Left colon (tissue), 2 donors: Measurements from ENCODE around the gene DRD2. TPM values are rescaled to one million over a fixed set of nuclear protein-coding genes. Genes with fewer than 3 reads are reported as not detected.

Experiments used
- ATAC-seq: fragments of 200-7000 bp; cut with Tn5 transposase; one replicate; pipeline ENCODE4 v1.9.1; 2020; ENCODE audit warnings: mild to moderate bottlenecking, moderate library complexity
- DNase-seq, 2 donors: peaks; one replicate each; pipeline ENCODE4 v3.0.0-alpha.2; 2020
- intact Hi-C, 2 donors: fragments of 100-400 bp; cut with DNase I in 1 of 2; cut with micrococcal nuclease in 1 of 2; formaldehyde crosslinking; loops; one replicate each; pipeline versions ENCODE4 v1.11.2 to v1.14.0; 2022; cut with DNase I, micrococcal nuclease
- total RNA-seq, 2 donors: library from RNA; stranded (reverse); fragmentation: NEBNext Ultra II Directional; extraction: Animal tissue kit (Norgen Biotek cat#: 25700); gene quantifications; one replicate each; pipeline ENCODE4 v1.2.1, GENCODE V29; 2021
- donor health status: DM: no; HTN: no; CAD: no.
- donor health status: DM: yes; HTN: yes; CAD: no.

The DRD2 gene
- total RNA-seq, 2 donors from 2014 or later = 0.31 to 0.36 TPM

DNA sequence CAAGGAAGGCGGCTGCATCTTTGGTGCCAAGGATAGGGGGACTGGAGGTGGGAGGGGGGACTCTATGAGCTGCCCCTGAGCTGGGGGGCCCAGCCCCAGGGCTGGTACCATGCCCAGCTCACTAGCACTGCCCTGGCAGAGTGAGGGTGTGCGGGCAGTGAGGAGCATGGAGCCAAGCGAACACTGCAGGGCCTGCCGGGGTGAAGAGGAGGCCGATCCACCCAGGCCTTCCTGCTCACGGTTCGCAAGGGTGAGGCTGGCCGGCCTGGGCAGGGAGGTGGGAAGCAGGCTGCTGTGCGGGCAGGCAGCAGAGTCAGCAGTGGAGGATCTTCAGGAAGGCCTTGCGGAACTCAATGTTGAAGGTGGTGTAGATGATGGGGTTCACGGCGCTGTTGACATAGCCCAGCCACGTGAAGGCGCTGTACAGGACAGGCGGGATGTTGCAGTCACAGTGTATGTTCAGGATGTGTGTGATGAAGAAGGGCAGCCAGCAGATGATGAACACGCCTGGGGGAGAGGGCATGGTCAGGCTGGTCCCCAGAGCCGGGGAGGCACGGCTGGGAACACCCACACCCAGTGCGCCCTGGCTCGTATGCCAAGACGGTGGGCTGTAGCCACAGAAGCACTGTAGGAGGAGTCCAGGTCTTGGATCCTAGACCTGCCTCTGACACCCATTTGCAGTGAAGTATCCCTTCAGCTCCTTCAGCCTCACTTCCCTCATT lies 64.6 kb downstream of the DRD2 start:
- DNase-seq (no peak), ATAC-seq (no peak)
- intact Hi-C loops = no loop called here

DNA sequence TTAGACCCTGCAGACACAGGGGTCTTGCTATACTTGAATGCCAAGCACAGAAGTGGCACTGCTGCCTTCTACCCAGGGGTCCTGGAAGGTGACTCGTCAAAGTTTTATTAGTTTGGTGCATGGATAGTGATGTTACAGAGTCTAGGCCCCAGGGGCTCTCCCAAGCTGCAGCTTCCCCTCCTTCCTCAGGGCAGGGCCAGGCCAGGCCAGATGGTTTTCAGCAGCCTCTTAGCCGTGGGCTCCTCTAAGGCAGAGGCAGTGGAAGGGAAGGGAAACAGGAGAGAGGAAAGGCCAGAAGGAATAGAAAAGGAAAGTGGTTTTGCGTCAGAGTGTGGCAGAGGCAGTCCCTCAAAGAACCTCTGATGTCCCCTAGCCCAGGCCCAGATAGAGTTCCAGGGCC lies 65.7 kb downstream of the DRD2 start:
- intact Hi-C loops = no loop called here
- ATAC-seq (no peak), DNase-seq (no peak)

DNA sequence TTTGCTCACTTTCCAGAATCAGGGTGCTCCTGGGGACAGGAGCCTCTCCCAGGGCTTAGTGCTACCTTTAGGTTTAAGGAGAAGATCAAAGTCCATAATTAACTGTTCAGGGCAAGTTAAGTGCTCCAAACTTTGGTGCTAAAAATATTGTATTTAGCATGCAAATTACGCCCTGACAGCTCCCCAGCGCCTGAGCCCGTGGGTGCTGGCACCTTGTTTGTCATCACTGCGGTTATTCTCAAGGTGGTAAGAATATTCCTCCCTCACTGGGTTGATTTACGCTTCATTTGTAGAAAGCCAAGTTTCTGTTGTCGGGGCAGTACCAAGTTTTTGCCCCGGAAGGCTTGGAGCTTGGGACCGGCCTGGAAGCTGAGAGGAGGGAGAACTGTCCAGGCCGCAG lies 66.3 kb downstream of the DRD2 start:
- intact Hi-C loops = no loop called here
- no peak for DNase-seq
- no peak for ATAC-seq

DNA sequence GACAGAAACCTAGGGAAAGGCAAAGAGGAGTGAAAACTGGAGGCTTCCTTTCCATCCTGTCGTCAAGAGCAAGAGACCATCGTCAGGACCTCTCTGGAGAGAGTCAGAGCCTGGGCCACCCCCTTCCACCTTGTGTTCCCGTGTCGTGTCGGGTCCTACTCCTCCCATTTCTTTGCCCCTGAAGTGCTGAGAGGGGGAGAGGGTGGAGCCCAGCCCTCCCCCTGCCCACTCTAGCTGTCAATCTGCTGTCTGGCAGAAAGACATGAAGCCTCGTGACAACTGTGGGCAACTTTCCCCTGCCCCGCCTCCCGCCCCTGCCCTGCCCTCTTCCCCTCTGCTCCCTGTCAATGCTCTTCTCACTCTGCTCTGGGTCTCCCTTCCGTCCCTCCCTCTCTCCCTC lies 67.0 kb downstream of the DRD2 start:
- ATAC-seq (no peak), DNase-seq (no peak)
- intact Hi-C loops = no loop called here

DNA sequence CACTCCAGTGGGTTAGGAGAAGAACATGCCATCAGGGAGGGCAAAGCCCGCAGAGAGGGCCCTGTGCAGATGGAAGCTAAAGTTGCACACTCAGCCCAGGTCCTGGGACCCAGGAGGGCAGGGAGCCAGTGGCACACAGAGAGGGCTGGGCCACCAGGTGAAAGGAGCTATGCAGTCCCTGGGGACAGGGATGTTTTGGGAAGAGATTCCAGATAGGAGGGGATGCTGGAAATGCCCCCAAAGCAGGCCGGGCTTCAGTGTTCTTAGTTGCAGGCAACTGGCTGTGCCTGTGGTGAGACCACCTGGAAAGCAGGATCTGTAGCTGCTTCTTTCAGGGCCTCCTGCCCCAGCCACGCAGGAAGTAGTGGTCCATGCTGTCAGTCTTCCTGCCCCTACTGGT lies 68.0 kb downstream of the DRD2 start:
- DNase-seq (no peak), ATAC-seq (no peak)
- intact Hi-C loops = no loop called here

DNA sequence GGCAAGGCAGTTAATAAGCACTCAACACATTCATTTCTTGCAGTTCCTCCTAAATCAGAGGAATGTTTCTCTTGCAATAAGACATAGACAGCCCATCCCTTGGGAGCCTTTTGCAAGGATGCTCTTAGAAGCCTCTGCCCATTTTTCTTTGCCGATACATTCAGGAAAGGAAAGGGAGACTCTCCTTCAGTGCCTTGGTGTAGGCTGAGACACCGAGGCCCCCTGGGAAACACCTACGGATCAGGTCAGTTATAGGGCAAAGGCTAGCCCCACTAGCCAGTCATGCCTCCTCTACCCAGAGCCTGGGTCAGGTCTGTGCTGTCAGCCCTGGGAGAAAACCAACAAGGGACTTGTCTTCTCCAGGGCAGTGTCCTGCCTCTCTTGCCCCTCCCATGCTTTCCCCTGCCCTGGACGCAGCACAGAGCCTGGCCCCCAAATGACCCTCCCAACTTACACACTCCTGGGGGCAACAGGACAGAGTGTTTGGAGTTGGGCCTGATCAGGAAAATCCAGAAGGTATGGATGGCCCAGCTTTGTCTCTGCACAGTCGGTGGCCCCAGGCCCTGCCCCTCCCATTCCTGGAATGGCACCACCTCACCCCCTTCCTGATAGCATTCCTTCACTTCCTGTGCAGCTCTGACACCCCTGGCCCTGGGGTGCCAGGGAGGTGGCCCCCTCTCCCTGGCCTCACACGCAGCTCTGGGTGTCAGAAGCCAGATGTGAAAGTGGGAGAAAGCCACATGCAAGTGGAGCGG lies 69.3 kb downstream of the DRD2 start:
- DNase-seq = no peak
- intact Hi-C loops = no loop called here
- no peak for ATAC-seq

DNA sequence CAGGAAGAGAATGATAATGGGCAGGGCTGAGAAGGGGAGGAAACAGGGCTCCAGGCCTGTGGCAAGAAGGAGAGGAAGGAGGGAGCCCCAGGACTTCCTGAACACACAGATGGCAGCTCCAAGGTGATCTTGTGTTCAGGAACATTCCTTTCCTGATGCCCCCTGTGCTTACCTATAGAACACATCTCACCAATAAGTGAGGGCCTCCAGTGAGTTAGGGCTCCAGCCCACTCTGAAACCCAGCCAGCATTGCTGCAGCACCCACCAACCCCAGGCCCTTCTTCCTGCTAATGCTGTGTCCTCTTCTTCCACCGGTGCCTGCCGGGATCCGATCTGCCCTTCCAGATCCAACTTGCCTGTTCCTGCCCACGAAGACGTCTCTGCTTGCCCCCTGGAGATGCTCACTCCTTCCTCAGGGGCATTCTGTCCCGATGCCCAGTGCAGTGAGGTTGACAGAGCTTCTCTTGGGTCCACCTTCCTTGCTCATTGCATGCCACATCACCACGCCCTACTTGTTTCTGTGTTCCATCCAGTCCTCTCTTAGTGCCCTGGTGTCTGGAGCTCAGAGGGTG lies 70.3 kb downstream of the DRD2 start:
- DNase-seq (no peak), ATAC-seq (no peak)
- intact Hi-C loops = no loop called here

DNA sequence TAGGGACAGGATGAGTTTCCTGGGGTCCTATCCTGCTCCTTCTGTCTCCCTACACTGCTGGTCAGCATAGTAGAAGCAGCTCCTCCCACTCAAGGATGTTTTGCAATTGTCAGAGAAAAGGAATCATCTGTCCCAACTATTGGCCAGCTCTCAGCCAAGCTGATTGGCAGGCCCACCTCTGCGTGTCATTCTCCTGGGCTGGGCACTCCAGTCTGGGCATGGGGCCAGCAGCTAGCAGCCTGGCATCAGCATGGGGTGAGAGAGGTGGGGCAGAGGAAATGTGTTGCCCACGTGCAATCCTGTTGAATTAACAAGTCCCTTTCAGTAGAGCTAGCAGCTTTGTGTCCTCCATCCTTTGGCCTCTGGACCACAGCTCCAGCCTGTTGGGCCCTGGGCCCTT lies 73.5 kb downstream of the DRD2 start:
- DNase-seq (peak; percentile 64 to 70), ATAC-seq (peak; percentile 99)
- intact Hi-C loops = no loop called here

DNA sequence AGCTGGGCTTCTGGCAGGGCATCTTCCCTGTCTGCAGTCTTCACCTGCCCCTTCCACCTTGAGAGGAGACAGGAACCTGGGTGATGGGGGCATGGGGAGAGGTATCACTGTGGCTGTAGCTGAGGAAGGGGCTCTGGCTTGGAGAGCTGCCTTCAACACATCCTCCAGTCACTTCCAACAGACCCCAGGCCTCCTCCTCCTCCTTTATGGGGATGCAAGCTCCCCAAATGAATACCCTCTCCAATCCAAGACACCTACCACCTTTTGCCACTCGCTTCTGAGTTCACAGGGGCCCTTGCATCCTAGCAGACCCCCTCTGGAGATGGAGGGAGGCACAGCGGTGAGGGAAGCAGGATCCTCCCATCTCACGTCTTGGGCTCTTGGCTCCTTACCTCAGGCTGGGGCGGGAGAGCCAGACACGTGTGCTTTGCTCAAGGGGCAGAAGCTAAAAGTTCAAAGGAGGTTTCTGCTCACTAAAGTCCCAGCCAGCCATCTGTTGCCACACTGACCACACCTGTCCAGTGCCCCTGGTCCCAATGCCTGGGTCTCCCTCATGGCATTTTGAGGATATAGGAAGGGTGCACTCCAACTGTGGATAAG lies 74.5 kb downstream of the DRD2 start:
- ATAC-seq (no peak), DNase-seq (no peak)
- intact Hi-C loops = no loop called here

DNA sequence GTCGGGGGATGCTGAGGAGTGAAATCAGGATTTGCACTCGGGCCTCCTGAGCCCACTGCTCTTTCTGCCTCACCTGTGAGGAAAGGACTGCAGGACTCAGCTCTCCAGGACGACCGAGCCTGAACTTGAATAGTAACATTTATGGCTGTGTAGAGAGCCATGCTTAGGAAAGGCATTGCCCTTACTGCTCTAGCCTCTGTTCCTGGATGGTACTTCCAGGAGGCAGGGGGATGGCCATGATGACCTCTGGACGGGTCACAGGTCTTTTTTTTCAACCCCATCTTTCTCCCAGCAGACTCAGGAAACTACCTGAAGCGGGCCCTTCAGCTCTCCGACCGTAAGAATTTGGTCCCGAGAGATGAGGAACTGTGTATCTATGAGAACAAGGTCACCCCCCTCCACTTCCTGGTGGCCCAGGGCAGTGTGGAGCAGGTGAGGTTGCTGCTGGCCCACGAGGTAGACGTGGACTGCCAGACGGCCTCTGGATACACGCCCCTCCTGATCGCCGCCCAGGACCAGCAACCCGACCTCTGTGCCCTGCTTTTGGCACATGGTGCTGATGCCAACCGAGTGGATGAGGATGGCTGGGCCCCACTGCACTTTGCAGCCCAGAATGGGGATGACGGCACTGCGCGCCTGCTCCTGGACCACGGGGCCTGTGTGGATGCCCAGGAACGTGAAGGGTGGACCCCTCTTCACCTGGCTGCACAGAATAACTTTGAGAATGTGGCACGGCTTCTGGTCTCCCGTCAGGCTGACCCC lies 76.3 kb downstream of the DRD2 start:
- no peak for DNase-seq
- intact Hi-C loops = no loop called here
- ATAC-seq = no peak

DNA sequence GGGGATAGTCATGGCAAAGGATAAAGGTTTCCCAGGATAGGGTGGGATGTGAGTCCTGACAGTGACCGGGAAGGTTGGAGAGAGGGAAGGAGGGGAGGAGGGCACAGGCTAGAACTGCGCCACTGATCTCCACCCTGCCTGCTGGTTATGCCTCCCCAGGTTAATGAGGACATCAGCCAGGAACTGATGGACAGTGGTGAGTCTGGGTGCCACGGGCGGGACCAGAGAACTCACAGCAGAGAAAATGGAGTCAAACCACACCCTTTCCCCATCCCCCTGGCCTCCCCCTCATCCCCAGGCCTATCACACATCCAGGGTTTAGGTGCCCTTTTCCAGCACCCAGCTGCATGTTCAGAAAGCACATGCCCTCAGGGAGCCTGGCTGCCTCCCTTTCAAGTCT lies 77.4 kb downstream of the DRD2 start:
- ATAC-seq (no peak), DNase-seq (no peak)
- intact Hi-C loops = no loop called here

DNA sequence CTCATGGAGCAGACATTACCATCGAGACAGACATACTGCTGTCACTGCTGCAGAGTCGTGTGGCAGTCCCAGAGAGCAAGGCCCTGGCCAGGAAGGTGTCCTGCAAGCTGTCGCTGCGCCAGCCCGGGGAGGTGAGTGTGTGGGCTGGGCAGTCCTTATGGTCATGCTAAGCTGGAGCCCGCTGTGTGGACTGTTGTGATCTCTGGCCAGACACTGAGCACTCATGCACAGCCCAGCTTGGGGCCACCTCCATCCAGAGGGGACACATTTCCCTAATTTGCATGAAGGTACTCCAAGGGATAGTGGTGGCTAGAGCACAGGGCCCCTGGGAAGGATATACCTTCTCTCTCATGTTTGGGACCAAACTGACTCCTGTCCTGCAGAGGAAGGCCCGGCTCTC lies 78.0 kb downstream of the DRD2 start:
- DNase-seq = no peak
- intact Hi-C loops = no loop called here
- ATAC-seq = no peak

DNA sequence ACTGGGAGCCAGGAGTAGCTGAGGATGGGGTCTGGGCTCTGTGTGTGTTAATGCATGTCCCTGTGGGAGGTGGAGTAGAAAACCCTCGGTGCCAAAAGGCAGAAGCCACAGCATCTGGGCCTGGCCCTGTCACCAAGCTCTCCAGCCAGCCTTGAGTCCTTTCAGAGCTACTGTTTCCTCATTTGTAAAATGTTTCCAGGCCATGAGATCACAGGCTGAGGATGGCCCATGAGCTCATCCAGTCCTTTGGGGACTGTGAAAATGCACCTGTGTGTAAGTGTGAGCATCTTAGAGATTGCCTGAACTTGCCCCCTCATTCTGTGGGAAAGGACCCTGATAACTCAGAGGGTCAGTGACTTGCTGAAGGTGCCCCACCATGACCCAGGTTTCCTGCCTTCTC lies 78.5 kb downstream of the DRD2 start:
- intact Hi-C loops = no loop called here
- no peak for ATAC-seq
- no peak for DNase-seq

DNA sequence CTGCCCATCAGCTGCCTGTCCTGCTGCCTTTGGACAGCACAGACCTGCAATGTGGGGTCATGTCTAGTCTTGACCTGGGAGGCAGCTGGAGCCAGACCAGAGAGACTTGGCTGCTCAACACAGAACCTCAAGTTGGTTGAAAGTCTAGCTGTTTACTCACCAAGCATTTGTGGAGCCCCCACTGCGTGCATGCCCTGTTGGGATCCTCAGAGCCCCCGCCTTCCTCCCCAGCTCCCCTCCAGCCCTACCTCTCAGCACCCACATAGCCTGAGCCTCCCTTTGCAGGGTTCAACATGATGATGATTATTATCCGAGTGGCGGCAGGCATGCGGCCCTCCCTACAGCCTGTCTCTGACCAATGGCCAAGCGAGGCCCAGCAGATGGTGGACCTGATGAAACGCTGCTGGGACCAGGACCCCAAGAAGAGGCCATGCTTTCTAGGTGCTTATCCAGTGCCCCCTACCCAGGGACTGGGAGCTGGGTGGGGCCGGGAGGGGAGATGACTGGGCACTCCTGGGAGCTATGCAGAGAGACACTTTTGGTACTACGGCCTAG lies 79.3 kb downstream of the DRD2 start:
- intact Hi-C loops = no loop called here
- no peak for DNase-seq
- no peak for ATAC-seq

DNA sequence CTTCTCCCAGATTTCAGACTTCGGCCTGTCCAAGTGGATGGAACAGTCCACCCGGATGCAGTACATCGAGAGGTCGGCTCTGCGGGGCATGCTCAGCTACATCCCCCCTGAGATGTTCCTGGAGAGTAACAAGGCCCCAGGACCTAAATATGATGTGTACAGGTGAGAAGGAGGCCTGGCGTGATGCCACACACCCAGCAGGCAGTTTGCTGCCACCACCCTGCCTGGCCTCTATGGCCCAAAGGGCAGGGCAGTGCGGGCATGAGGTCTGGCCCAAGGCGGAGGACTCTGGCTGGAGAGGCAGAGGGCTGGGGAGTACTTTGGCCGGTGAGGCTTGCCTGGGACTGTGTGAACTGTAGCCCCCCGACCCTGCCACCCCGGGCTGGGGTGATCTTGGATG lies 80.3 kb downstream of the DRD2 start:
- intact Hi-C loops = no loop called here
- DNase-seq (no peak), ATAC-seq (no peak)

DNA sequence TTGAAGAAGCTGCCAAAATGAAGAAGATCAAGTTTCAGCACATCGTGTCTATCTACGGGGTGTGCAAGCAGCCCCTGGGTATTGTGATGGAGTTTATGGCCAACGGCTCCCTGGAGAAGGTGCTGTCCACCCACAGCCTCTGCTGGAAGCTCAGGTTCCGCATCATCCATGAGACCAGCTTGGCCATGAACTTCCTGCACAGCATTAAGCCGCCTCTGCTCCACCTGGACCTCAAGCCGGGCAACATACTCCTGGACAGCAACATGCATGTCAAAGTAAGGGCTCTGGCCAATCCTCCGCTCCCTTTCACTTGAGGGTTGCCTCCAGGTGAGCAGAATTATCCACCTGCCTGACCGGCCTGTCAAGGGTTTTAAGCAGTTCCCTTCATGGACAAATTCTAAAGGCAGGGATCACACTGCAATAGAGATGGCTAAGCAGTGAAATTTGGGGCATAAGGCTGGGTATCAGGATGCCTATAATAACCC lies 81.7 kb downstream of the DRD2 start:
- no peak for DNase-seq
- ATAC-seq = no peak
- intact Hi-C loops = no loop called here

DNA sequence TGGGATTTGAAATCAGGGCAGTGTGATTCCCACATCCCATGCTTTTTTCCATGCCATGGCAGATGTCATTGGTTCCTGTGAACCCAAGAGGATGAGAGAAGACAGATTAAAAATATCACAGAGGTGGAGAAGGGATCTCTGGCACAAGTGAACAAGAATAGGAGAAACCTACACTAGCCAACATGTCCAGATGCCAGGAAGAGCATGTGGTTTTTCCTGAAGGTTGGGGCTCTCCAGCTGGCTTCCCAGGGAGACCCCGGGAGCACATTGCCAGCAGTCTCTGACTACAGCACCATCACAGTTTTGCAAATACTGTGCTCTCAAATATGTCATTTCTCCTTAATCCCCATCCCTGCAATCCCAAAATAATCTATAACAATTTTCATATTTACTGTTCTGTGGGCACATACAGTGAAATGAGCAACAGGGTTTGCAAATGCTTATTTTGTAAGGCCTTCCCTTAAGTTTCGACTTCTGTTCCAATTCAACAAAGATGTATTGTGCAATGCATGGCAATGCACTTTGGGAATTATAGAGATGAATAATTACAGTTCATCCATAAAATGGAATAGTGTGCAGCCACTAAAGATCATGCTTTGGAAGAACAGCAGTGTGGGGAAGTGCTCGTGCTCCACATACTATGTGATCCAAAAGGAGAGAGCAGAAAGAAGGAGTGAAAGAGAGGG lies 82.8 kb downstream of the DRD2 start:
- ATAC-seq (no peak), DNase-seq (no peak)
- intact Hi-C loops = no loop called here

DNA sequence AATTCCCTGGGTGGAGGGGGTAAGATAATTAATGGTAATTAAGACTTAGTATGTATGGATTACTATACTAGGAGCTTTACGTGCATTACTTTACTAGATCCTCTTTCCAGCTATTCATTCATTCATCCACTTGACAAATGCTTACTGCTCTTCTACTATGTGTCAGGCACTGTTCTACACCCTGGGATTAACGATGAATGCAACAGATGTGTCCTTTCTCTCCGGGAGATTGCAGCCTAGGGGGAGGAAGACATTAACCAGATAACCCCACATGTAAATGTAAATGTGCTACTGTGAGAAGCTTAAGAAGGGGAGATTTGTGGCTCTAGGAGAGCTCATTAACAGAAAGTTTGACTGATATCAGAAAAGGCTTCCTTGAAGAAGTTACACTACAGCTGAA lies 85.9 kb downstream of the DRD2 start:
- intact Hi-C loops = no loop called here
- ATAC-seq (no peak), DNase-seq (no peak)
